Measurements from ENCODE around the gene CCDC106.

The CCDC106 gene

GRCh38 chr19:55663846-55664536 is 16.0 kb downstream of the CCDC106 start:
- Mint-ChIP-seq H3K9me3 (no peaks in the 10 kb centered on the region), H3K4me1 (peaks cover 40% of the 10 kb centered on the region), H3K27me3 (no peaks in the 10 kb centered on the region), H3K36me3 (peaks cover 9% of the 10 kb centered on the region), H3K27ac (no peak overlapping the region), H3K4me3 (no peak overlapping the region)

- H3K27me3 Mint-ChIP-seq: no peaks in the 10 kb centered on the region
- H3K27ac Mint-ChIP-seq: no peak overlapping the region
- peaks cover 11% of the 10 kb centered on the region for H3K36me3 Mint-ChIP-seq
- peaks cover 36% of the 10 kb centered on the region for H3K4me1 Mint-ChIP-seq
- H3K4me3 Mint-ChIP-seq: no peak overlapping the region
- no peaks in the 10 kb centered on the region for H3K9me3 Mint-ChIP-seq
Observed at GRCh38 chr19:55666343-55667005, 18.5 kb downstream of the CCDC106 start.

GRCh38 chr19:55667006-55667381 is 19.0 kb downstream of the CCDC106 start:
- peaks cover 9% of the 10 kb centered on the region for H3K36me3 Mint-ChIP-seq
- H3K27me3 Mint-ChIP-seq: no peaks in the 10 kb centered on the region
- H3K4me3 Mint-ChIP-seq: no peak overlapping the region
- peaks cover 33% of the 10 kb centered on the region for H3K4me1 Mint-ChIP-seq
- no peak overlapping the region for H3K27ac Mint-ChIP-seq
- H3K9me3 Mint-ChIP-seq: no peaks in the 10 kb centered on the region

GRCh38 chr19:55667511-55667910 is 19.5 kb downstream of the CCDC106 start:
- Mint-ChIP-seq H3K9me3 (no peaks in the 10 kb centered on the region), H3K4me1 (peaks cover 35% of the 10 kb centered on the region), H3K36me3 (peaks cover 8% of the 10 kb centered on the region), H3K27ac (no peak overlapping the region), H3K27me3 (no peaks in the 10 kb centered on the region), H3K4me3 (no peak overlapping the region)

- H3K27ac Mint-ChIP-seq: no peak overlapping the region
- H3K9me3 Mint-ChIP-seq: no peaks in the 10 kb centered on the region
- H3K36me3 Mint-ChIP-seq: peaks cover 5% of the 10 kb centered on the region
- H3K27me3 Mint-ChIP-seq: no peaks in the 10 kb centered on the region
- no peak overlapping the region for H3K4me3 Mint-ChIP-seq
- peaks cover 31% of the 10 kb centered on the region for H3K4me1 Mint-ChIP-seq
Observed at GRCh38 chr19:55667958-55668357, 19.9 kb downstream of the CCDC106 start.

GRCh38 chr19:55668603-55669348 is 20.8 kb downstream of the CCDC106 start:
- peaks cover 31% of the 10 kb centered on the region for H3K4me1 Mint-ChIP-seq
- H3K9me3 Mint-ChIP-seq: no peaks in the 10 kb centered on the region
- H3K4me3 Mint-ChIP-seq: no peak overlapping the region
- peaks cover 4% of the 10 kb centered on the region for H3K36me3 Mint-ChIP-seq
- H3K27ac Mint-ChIP-seq: no peak overlapping the region
- H3K27me3 Mint-ChIP-seq: no peaks in the 10 kb centered on the region

- H3K36me3 Mint-ChIP-seq: peaks cover 6% of the 10 kb centered on the region
- H3K9me3 Mint-ChIP-seq: no peaks in the 10 kb centered on the region
- H3K27ac Mint-ChIP-seq: no peak overlapping the region
Observed at GRCh38 chr19:55669418-55670279, 21.6 kb downstream of the CCDC106 start.

GRCh38 chr19:55670280-55671053 is 22.5 kb downstream of the CCDC106 start:
- H3K9me3 Mint-ChIP-seq: no peaks in the 10 kb centered on the region
- peaks cover 8% of the 10 kb centered on the region for H3K36me3 Mint-ChIP-seq
- no peak overlapping the region for H3K4me3 Mint-ChIP-seq
- H3K27me3 Mint-ChIP-seq: no peaks in the 10 kb centered on the region
- peak overlapping the region; percentile 55 for H3K27ac Mint-ChIP-seq
- H3K4me1 Mint-ChIP-seq: peaks cover 33% of the 10 kb centered on the region

More at GRCh38 chr19:55669418-55670279, 21.6 kb downstream of the CCDC106 start:
- Mint-ChIP-seq H3K27me3 (no peaks in the 10 kb centered on the region), H3K4me1 (peaks cover 31% of the 10 kb centered on the region), H3K4me3 (no peak overlapping the region)

GRCh38 chr19:55671054-55671378 is 23.0 kb downstream of the CCDC106 start:
- Mint-ChIP-seq H3K4me3 (no peak overlapping the region), H3K27ac (peak overlapping the region; percentile 32), H3K36me3 (peaks cover 9% of the 10 kb centered on the region), H3K27me3 (no peaks in the 10 kb centered on the region), H3K4me1 (peaks cover 39% of the 10 kb centered on the region), H3K9me3 (no peaks in the 10 kb centered on the region)

- H3K4me3 Mint-ChIP-seq: no peak overlapping the region
- H3K27ac Mint-ChIP-seq: peak overlapping the region; percentile 70
- no peaks in the 10 kb centered on the region for H3K9me3 Mint-ChIP-seq
- H3K4me1 Mint-ChIP-seq: peaks cover 49% of the 10 kb centered on the region
- no peaks in the 10 kb centered on the region for H3K27me3 Mint-ChIP-seq
- H3K36me3 Mint-ChIP-seq: peaks cover 9% of the 10 kb centered on the region
Observed at GRCh38 chr19:55672418-55672817, 24.4 kb downstream of the CCDC106 start.

GRCh38 chr19:55673465-55673864 is 25.5 kb downstream of the CCDC106 start:
- Mint-ChIP-seq H3K4me3 (peak overlapping the region; percentile 6), H3K36me3 (peaks cover 9% of the 10 kb centered on the region), H3K27ac (peak overlapping the region; percentile 71), H3K9me3 (no peaks in the 10 kb centered on the region), H3K27me3 (no peaks in the 10 kb centered on the region), H3K4me1 (peaks cover 60% of the 10 kb centered on the region)

GRCh38 chr19:55673889-55674288 is 25.9 kb downstream of the CCDC106 start:
- Mint-ChIP-seq H3K27me3 (no peaks in the 10 kb centered on the region), H3K36me3 (peaks cover 9% of the 10 kb centered on the region), H3K4me3 (peak overlapping the region; percentile 6), H3K27ac (peak overlapping the region; percentile 71), H3K4me1 (peaks cover 62% of the 10 kb centered on the region), H3K9me3 (no peaks in the 10 kb centered on the region)

- no peaks in the 10 kb centered on the region for H3K27me3 Mint-ChIP-seq
- H3K4me3 Mint-ChIP-seq: peak overlapping the region; percentile 73
- H3K36me3 Mint-ChIP-seq: peaks cover 10% of the 10 kb centered on the region
- H3K4me1 Mint-ChIP-seq: peaks cover 68% of the 10 kb centered on the region
- H3K27ac Mint-ChIP-seq: peak overlapping the region; percentile 79
- no peaks in the 10 kb centered on the region for H3K9me3 Mint-ChIP-seq
Observed at GRCh38 chr19:55674459-55674840, 26.4 kb downstream of the CCDC106 start.

GRCh38 chr19:55674841-55675660 is 27.0 kb downstream of the CCDC106 start, which contains the start of gene EPN1:
Gene EPN1, plus strand, starts transcription at chr19:55675226. Its CDS starts 3,402 bp downstream, at chr19:55678628.
- Mint-ChIP-seq H3K27me3 (no peaks in the 10 kb centered on the region), H3K27ac (peak within 1 kb of the TSS; percentile 98), H3K4me3 (peak within 1 kb of the TSS; percentile 100), H3K9me3 (no peaks in the 10 kb centered on the region), H3K4me1 (peaks cover 74% of the 10 kb centered on the region), H3K36me3 (peaks cover 12% of the 10 kb centered on the region)

Measured in activated naive CD4-positive, alpha-beta T cell treated with anti-CD3 and anti-CD28 coated beads, Interleukin-2, amount 50 U/mL, for 24 hours (primary cell).